Measurements from ENCODE around the gene RPN1. TPM values are rescaled to one million over a fixed set of nuclear protein-coding genes. Genes with fewer than 3 reads are reported as not detected.

The RPN1 gene
- total and polyA plus RNA-seq, 2 donors (not counting 1 experiment from before 2014, with no cell fraction given), result 40.4 to 80.6 TPM

DNA sequence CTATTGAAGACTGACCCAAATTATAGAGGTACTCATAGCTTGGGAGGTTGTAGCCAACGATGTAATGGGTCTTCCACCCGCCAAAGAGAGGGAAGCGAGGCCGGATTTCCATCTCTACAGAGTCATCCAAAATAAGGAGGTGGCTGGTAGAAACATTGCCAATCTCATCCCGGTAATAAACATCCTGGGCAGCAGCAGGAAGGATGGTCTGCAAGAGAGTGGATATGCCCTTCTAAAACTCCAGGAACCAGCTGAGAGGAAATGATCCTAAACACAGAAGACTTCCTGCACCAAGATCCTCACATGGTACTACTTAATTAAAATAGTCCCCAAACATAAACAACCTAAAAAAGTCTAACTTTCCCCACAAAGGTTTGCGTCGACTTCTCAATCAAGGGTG lies 20.7 kb downstream of the RPN1 start:
- TF ChIP-seq, protein P1, sequence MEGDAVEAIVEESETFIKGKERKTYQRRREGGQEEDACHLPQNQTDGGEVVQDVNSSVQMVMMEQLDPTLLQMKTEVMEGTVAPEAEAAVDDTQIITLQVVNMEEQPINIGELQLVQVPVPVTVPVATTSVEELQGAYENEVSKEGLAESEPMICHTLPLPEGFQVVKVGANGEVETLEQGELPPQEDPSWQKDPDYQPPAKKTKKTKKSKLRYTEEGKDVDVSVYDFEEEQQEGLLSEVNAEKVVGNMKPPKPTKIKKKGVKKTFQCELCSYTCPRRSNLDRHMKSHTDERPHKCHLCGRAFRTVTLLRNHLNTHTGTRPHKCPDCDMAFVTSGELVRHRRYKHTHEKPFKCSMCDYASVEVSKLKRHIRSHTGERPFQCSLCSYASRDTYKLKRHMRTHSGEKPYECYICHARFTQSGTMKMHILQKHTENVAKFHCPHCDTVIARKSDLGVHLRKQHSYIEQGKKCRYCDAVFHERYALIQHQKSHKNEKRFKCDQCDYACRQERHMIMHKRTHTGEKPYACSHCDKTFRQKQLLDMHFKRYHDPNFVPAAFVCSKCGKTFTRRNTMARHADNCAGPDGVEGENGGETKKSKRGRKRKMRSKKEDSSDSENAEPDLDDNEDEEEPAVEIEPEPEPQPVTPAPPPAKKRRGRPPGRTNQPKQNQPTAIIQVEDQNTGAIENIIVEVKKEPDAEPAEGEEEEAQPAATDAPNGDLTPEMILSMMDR (IDR thresholded peaks at IDR 0.05), result no peak
- TF ChIP-seq EZH2 (IDR thresholded peaks at IDR 0.05; ENCODE audit: borderline replicate concordance, insufficient read depth, low read depth, low read length, poor library complexity, severe bottlenecking), result no peak
- no peak overlapping the region for H3K4me3 ChIP-seq (ENCODE audit: control extremely low read depth in 1 of 5, extremely low read depth in 1 of 5, insufficient read depth in 1 of 5, low read depth in 2 of 5, low read length in 4 of 5)
- no peak for ATAC-seq (ENCODE audit: low read depth)
- H4K20me1 ChIP-seq (ENCODE audit: control insufficient read depth, insufficient read depth, low read length, poor library complexity, severe bottlenecking), result no peaks in the 10 kb centered on the region
- no peak overlapping the region for H3K27ac Mint-ChIP-seq
- H3K9me3 ChIP-seq (ENCODE audit: control extremely low read depth in 1 of 3, control insufficient read depth in 2 of 3, insufficient read depth in 1 of 3, low read length in 2 of 3), result no peaks in the 10 kb centered on the region
- H2AFZ ChIP-seq (ENCODE audit: insufficient read depth, low read depth, low read length, poor library complexity, severe bottlenecking), result no peak overlapping the region
- H3K9me3 Mint-ChIP-seq (ENCODE audit: insufficient read depth), result no peaks in the 10 kb centered on the region
- no peaks in the 10 kb centered on the region for H3K27me3 Mint-ChIP-seq
- ChIA-PET POLR2A (no interaction called here), CTCF (interaction anchor here (1.0 to 2.0 kb wide), 2 partner anchors 12 to 50 kb away, joined by 3 to 6 read pairs; no protein-coding TSS in a partner anchor)
- H3K4me3 Mint-ChIP-seq, result no peak overlapping the region
- H3K4me1 Mint-ChIP-seq, result no peaks in the 10 kb centered on the region
- H3K27ac ChIP-seq (ENCODE audit: low read length in 2 of 2), result no peak overlapping the region
- no peak overlapping the region for H3K4me2 ChIP-seq (replicated peaks; ENCODE audit: low read depth, low read length, poor library complexity, severe bottlenecking)
- intact Hi-C loops (cut with micrococcal nuclease), result no loop called here
- DNase-seq, result no peak
- no peaks in the 10 kb centered on the region for H3K27me3 ChIP-seq (replicated peaks in 1 of 4; ENCODE audit: control extremely low read depth in 1 of 4, control insufficient read depth in 3 of 4, insufficient read depth in 4 of 4, low read length in 3 of 4)
- no peaks in the 10 kb centered on the region for H3K4me1 ChIP-seq (ENCODE audit: control insufficient read depth in 2 of 2, insufficient read depth in 2 of 2, low read length in 2 of 2)
- H3K79me2 ChIP-seq (ENCODE audit: control insufficient read depth, insufficient read depth, low read length), result peaks cover 44% of the 10 kb centered on the region
- no peak overlapping the region for H3K9ac ChIP-seq (ENCODE audit: low read length)
- peaks cover 9 to 57% of the 10 kb centered on the region in 2 experiments for H3K36me3 ChIP-seq (replicated peaks in 1 of 2; ENCODE audit: control extremely low read depth in 1 of 2, control insufficient read depth in 1 of 2, extremely low read depth in 1 of 2, insufficient read depth in 2 of 2, low read length in 1 of 2)
- WGBS (ENCODE audit: insufficient coverage), result no CpG with 5 or more reads among the region's 7 CpGs

- Mint-ChIP-seq H3K9me3 (ENCODE audit: insufficient read depth) (no peaks in the 10 kb centered on the region), H3K27ac (no peak overlapping the region), H3K4me3 (no peak overlapping the region), H3K27me3 (no peaks in the 10 kb centered on the region), H3K4me1 (peaks cover 8% of the 10 kb centered on the region)
- H3K9me3 ChIP-seq (ENCODE audit: control extremely low read depth in 1 of 3, control insufficient read depth in 2 of 3, insufficient read depth in 1 of 3, low read length in 2 of 3), result no peaks in the 10 kb centered on the region
- peaks cover 8 to 81% of the 10 kb centered on the region in 2 experiments for H3K36me3 ChIP-seq (replicated peaks in 1 of 2; ENCODE audit: control extremely low read depth in 1 of 2, control insufficient read depth in 1 of 2, extremely low read depth in 1 of 2, insufficient read depth in 2 of 2, low read length in 1 of 2)
- no peaks in the 10 kb centered on the region for H3K27me3 ChIP-seq (replicated peaks in 1 of 4; ENCODE audit: control extremely low read depth in 1 of 4, control insufficient read depth in 3 of 4, insufficient read depth in 4 of 4, low read length in 3 of 4)
- TF ChIP-seq EZH2 (IDR thresholded peaks at IDR 0.05; ENCODE audit: borderline replicate concordance, insufficient read depth, low read depth, low read length, poor library complexity, severe bottlenecking), result no peak
- TF ChIP-seq, protein P1 (IDR thresholded peaks at IDR 0.05), result no peak
- CTCF ChIA-PET, result interaction anchor here (1.3 kb wide), 1 partner anchor 220 kb away, joined by 3 read pairs; no protein-coding TSS in a partner anchor
- H4K20me1 ChIP-seq (ENCODE audit: control insufficient read depth, insufficient read depth, low read length, poor library complexity, severe bottlenecking), result no peaks in the 10 kb centered on the region
- ATAC-seq (ENCODE audit: low read depth), result no peak
- DNase-seq, result no peak
- WGBS (ENCODE audit: insufficient coverage), result 90% methylated on average over 7 of the region's 11 CpGs
- POLR2A ChIA-PET, result interaction anchor here (0.6 kb wide), 1 partner anchor 70 kb away, joined by 8 read pairs; no protein-coding TSS in a partner anchor
- no peaks in the 10 kb centered on the region for H3K4me1 ChIP-seq (ENCODE audit: control insufficient read depth in 2 of 2, insufficient read depth in 2 of 2, low read length in 2 of 2)
- H2AFZ ChIP-seq (ENCODE audit: insufficient read depth, low read depth, low read length, poor library complexity, severe bottlenecking), result no peak overlapping the region
- no peak overlapping the region for H3K4me2 ChIP-seq (replicated peaks; ENCODE audit: low read depth, low read length, poor library complexity, severe bottlenecking)
- no peak overlapping the region for H3K9ac ChIP-seq (ENCODE audit: low read length)
- intact Hi-C loops (cut with micrococcal nuclease), result no loop called here
- no peak overlapping the region for H3K27ac ChIP-seq (ENCODE audit: low read length in 2 of 2)
- H3K4me3 ChIP-seq (ENCODE audit: control extremely low read depth in 1 of 5, extremely low read depth in 1 of 5, insufficient read depth in 1 of 5, low read depth in 2 of 5, low read length in 4 of 5), result no peak overlapping the region
- peaks cover 45% of the 10 kb centered on the region for H3K79me2 ChIP-seq (ENCODE audit: control insufficient read depth, insufficient read depth, low read length)
Measured at GRCh38 chr3:128625409-128625945, 25.1 kb downstream of the RPN1 start.

All from B cell (primary cell).